ENCODE measurements around the gene UTP15.
A peak's percentile ranks its signal among the peaks of the same experiment; 100 is the strongest.

The UTP15 gene

DNA sequence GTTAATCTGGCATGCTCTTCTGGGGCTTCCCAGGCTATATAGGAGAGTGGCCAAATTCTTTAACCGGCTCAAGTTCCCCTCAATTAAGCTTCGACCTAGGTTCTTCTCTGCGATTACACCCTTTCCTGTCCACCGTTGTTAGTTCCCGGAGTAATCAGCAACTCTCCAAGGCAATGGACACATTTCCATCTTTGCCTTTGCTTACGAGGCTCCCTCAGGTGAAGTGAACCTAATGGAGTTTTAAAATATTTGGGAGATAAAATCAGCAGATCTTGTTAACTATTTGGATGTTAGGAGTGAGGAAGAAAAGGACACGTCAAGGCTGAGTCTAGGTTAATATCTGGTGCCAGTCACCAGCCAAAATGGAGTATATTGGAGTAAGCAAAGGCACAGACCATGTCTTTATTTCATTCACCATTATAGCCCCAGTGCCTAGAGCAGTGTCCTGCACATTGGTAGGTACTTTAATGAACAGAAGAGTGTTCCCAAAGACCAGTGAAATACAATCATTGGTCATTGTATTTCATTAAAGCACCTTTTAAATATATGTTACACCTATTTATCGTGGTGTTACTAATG lies 515 bp downstream of the UTP15 start:
- no peak for DNase-seq (ENCODE audit: low read depth in 2 of 2)

DNA sequence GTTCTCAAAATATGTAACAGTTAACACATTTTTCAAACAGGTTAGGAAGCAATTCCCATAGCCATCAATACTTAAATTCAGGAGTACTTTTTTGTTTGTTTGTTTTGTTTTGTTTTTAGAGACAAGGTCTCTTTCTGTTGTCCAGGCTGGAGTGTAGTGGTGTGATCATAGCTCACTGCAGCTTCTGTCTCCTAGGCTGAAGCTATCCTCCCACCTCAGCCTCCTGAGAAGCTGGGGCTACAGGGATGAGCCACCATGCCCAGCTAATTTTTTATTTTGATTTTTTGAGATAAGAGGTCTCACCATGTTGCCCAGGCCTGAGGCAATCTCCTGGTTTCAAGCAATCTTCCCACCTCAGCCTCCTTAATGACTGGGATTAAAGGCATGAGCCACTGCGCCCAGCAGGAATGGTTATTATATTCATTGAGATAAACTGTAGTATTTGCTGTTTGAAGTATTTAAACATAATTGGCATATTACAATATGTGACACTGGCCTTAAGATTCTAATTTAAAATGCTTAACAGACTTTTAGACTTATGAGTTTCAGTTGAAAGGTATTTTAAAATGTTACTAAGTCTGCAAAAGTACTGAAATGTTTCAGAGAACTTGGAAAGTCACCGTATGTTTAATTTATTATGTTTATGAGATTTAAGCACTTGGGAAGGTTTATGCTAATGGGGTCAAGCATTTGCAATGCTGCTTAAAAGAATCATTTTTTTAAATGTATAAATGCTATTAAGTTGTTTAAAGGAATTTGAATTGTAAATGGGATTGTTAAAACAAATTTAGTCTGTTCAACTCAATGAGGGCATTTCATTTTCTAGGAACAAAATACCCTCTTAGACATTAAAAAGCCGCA lies 17.0 kb downstream of the UTP15 start:
- DNase-seq (ENCODE audit: low read depth in 2 of 2) = no peak

DNA sequence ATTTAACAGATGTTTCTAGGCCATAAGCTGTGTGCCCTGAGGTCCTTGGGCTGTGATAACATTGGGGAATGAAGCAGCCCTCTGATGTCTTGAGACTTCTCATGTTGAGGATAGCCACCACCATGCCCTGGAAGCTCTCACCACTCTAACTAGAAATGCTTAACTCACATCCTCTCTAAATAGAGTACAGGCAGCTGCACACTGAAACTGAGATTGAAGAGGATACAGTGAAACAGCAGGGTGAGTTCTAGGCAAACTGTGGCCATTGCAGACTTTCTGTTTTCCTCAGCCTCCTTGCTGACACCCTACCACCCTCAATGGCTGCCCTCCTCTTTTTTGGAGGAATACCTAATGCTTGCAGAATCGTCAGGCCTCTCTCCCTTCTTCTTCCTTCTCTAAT lies 22.4 kb downstream of the UTP15 start:
- DNase-seq (ENCODE audit: low read depth in 2 of 2) = no peak

DNA sequence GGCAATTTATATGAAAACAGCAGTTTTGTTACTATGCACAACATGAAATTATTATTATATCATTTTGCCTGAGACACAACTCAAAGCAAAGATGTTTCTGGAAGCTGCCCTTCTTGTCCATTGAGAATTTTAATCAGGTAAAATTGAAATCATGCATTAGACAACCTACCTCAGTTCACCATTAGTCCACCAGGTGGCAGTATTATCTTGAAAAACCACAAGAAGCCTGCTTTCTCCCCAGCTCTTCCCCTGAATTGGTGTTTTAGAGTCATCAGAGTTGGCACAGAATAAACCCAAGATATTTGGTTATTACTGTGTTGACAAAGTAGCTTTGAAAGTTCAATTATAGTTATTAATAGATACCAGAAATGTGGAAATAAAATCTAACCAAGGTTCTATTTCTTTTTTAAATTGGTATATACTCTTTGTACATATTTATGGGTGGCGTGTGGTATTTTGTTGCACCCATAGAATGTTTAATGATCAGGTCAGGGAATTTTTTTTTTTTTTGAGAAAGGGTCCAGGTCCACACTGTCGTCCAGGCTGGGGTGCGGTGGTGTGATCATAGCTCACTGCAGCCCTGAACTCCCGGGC lies 25.7 kb downstream of the UTP15 start:
- peak in 1 of 2 experiments; percentile 3 for DNase-seq (ENCODE audit: low read depth in 2 of 2)

DNA sequence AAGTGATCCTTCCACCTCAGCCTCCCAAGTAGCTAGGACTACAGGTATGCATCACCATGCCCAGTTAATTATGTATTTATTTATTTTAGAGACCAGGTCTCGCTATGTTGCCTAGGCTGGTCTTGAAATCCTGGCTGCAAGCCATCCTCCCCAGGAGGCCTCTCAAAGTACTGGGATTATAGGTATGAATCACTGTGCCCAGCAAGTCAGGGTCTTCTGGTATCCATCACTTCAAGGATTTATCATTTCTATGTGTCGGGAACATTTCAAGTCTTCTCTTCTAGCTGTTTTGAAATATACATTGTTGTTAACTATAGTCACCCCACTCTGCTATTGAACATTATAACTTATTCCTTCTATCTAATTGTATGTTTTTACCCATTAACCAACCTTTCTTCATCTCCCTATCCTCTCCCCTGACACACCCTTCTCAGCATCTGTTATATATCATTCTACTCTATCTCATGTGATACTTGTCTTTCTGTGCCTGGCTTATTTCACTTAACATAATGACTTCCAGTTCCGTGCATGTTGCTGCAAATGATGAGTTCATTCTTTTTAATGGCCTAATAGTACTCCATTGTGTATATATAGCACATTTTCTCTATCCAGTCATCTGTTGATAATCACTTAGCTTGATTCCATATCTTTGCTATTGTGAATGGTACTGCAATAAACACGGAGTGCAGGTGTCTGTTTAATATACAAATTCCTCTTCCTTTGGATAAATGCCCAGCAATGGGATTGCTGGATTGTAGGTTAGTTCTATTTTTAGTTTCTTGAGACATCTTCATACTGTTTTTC lies 26.4 kb downstream of the UTP15 start:
- no peak for DNase-seq (ENCODE audit: low read depth in 2 of 2)

DNA sequence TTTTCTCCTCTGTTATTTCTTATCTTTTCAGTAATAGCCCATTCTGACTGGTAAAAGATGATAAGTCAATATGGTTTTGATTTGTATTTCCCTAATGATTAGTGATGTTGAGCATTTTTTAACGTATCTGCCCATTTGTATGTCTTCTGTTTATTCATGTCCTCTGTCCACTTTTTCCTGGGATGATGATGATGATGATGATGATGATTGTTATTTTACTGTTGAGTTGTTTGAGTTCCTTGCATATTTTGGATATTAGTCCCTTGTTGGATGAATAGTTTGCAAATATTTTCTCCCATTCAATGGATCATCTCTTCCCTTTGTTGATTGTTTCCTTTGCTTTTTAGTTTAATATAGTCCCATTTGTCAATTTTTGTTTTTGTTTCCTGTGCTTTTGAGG lies 27.0 kb downstream of the UTP15 start:
- DNase-seq (ENCODE audit: low read depth in 2 of 2) = no peak

DNA sequence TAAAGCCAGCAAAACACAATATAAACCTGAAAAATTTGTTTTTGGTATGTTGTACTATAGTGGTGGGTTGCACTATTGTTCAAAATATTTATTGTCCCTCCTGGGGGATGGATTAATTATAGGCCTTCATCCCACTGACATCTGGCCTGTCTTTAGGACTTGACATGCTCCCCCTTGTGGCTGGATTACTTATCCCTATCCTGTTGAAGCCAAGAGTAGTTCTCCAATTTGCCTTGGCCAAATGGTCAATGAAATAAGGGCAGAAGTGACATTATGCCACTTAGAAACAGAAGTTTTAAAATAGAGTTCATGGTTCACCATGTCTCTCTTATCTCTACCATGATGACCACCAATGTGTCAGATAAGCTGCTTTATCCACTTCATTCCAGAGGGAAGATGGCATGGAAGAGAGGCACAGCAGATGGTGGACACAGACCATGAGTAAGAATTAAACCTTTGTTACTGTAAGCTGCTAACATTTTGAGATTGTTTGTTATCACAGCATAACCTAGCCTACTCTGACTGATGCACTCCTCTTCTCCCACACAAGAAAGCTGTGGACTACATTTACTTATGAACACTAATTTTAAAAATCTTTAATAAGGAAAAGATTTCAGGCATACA lies 31.3 kb downstream of the UTP15 start:
- DNase-seq (ENCODE audit: low read depth in 2 of 2) = no peak

DNA sequence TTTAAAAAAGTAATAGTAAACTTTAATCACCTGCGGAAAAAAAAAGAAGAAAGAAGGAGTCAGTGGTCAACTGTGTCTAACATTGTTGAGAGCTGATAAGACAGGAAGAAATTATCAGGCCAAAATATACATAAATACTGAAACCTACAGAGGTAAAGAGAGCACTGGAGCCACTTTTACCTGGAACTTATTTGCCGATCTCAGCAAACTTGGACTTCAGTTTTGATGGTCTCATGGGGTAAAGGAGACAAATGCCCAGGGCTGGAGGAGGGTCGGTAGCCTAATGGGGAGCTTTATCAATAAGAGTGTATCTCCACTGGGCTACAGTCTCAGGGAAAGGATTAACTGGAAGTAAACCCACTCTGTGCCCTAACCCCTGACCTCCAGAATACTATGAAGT lies 33.8 kb downstream of the UTP15 start:
- DNase-seq (ENCODE audit: low read depth in 2 of 2) = no peak

DNA sequence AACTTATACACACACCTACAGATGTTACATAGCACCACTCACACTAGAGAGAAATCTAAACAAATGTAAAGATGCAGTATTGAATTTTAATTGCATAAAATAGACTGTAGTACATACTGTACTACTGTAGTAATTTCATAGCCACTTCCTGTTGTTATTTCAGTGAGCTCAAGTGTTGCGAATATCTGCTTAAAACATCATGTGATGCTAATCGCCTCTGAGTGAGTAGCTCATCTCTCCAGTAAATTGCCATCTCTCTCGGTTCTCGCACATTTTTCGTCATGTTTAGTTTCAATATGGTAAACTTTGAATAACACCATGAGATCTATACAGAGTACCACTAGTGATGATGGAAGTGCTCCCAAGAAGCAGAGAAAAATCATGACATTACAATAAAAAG lies 38.5 kb downstream of the UTP15 start:
- DNase-seq (ENCODE audit: low read depth in 2 of 2) = no peak

DNA sequence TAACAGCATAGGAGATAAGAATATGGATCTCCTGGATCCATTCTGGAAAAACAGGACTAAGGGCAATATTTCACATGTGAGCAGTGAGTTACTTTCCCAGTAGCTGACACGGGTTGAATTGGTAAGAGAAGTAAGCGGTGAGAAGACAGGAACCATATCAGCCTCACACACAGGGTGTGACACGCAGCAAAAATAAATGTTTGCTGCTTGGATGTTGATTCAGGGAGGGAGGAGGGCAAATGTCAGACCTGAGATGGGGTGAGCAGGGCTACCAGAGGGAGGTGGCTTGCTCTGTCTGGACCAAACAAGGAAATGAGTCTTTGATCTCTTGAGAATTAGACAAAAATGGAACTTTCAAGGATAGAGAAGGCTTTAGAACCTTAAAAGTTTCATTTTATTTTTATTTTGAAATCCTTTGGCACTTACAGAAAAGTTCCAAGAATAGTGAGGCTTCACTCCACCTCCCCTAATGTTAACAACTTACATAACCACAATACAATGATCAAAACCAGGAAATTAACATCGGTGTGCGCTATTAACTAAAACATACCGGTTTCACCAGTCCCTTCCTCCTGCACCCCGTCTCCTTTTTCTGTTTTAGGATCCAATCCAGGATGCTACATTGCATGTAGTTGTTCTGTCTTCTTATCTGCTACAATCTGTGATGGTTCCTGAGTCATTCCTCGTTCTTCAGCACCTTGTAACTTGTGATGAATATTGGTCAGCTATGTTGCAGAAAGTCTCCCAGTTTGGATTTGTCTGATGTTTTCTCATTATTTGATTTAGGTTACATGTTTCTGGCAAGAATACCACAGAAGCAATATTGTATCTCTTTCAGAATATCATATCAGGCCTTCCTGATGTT lies 39.9 kb downstream of the UTP15 start:
- no peak for DNase-seq (ENCODE audit: low read depth in 2 of 2)

DNA sequence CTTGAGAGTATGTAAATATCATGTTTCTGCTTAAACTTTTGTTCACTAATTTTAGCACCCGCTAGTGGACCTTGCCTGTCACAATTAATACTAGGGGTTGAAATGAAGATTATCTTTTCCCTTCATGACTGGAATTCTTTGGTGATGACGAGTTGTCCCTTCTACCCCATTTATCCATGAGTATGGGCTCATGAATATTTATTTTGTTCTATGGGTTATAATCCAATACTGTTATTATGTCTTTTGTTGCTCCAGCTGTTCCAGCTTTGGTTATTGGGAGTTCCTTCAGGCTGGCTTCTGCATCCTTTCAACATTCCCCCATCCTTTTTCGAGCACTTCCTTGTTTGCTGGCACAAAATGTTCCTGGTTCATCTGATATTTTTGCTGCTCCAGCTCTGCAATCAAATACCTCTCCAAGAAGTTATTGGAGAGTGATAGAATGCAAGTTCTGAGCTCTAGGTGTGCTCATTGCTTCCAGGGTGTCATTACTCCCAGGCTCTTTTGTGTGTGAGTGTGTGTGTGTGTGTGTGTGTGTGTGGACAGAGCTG lies 40.7 kb downstream of the UTP15 start:
- DNase-seq (ENCODE audit: low read depth in 2 of 2) = no peak

DNA sequence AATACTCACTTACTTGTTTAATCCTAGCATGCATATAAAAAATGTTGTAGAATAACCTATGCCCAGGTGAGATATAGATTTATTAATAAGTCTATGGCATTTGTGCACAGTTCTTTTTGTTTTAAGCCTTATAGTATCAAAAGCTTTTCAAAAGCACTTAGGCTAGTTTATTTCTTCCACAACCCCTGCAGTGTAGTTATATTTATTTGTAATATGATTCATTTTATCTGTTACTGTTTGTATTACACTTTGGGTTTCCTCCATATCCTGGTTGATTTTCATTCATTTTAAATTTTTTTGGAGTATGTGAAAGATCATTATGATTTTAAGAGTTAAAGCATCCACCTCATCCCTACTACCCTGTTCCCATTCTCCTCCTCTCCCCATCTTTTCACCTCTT lies 41.7 kb downstream of the UTP15 start:
- DNase-seq (ENCODE audit: low read depth in 2 of 2) = no peak

DNA sequence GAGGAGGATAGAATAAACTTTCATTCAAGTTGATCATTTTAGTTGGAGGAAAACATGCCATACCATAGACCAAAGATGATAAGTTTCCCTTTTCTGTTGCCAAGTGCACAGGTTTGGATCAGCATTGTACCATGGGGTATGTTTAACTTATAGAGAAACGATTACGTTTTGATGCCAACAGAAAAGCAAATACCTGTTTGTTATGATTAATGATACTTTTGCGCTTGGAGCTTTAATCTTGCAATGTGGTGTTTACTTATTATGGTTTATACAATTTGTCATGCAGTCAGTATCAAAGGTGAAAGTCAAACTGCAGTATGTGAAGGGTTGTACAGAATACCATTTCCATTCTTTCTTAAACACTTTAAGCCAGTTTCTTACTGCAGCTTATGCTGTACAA lies 47.3 kb downstream of the UTP15 start:
- DNase-seq (ENCODE audit: low read depth in 2 of 2) = no peak

DNA sequence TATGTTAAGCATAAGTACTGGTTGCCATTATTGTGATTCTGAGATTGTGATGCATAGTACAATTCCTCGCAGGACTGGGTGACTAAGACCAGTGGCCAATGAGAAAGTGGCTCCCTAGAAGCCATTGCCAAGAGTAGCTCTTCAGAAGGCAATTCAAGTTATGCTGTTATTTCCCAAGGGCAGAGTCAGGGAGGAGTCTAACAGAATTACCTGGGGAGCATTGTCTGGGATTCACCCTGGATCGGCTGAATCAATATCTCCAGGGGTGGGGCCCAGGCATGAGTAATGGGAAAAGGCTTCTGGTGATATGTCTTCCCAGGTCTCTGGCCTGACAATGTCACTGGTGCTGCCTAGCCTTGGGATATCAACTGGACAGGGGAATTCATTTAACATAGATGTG lies 49.5 kb downstream of the UTP15 start:
- no peak for DNase-seq (ENCODE audit: low read depth in 2 of 2)

DNA sequence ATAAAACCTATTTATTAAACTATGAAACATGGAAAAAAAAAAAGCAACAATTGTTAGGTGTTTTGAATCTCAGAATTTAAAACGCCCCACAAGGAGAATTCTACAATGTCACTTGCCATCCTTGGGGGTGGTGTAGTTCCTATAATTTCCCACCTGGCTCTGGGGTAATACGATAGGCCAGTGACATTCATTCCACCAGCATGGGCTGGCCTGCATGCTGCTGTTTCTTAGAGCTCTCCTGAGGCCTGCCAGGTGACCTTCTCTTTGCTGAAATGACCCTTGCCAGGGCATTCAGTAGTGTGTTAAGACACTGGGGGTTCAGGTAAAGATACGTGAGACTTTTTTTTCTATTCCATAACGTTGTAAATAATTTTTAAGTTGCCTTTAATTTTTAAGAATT lies 50.4 kb downstream of the UTP15 start:
- no peak for DNase-seq (ENCODE audit: low read depth in 2 of 2)

DNA sequence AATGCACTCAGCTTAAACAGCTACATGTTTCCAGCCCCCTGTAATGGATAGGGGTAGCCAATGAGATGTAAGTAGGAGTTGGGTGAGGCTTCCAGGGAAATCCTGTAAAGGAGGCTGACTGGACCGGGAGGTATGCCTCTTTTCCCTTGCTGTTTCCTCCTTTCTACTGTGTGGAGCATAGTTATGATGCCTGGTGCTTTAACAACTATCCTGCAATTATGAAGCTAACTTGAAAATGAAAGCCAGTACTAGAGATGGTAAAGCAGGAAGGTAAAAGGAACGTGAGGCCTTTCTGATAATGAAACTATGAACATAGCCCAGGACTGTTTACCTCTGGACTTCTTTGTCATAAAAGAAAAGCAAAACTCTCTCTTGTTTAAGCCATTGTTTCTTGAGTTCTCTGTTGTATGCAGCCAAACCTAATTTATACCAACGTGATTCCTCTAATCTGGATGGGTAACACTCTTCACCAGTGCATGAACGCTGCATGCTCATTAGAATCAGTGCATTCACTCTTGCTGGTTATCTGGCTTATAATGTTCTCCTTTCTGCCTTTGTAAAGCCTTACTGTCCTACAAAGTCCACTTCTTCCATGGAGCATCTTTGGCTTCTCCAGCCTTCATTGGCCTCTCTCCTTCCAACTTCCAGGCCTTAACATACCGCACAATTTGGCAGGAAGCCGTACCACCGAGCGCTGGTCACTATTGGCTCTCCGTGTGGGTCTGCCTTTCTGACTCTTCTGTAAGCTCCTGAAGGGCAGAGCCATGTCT lies 52.2 kb downstream of the UTP15 start:
- DNase-seq (ENCODE audit: low read depth in 2 of 2) = no peak

DNA sequence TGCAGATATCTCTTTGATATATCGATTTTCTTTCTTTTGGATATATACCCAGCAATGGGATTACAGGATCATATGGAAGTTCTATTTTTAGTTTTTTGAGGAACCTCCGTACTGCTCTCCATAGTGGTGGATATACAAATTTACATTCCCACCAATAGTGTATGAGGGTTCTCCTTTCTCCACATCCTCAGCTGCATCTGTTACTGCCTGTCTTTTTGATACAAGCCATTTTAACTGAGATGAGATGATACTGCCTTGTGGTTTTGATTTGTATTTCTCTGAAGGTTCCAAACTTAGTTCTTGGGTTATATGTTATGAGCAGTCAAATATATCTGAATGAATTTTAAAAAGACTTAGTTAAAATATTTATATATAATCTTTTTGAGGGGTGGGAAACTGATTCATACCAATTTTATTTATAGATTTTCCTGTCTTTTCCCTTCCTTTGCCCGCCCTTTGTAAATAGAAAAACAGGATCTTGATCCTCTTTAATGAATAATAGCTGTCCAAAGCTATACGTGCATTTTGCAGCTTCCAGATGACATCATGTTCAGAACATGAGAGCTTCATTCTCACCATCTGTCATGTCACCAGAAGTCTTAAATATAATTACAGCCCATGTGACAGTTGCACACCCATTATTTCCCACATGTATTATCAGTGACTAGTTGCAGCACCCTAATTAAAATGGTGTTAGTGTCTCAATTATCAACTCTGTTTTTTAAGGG lies 54.2 kb downstream of the UTP15 start:
- DNase-seq (ENCODE audit: low read depth in 2 of 2) = no peak

DNA sequence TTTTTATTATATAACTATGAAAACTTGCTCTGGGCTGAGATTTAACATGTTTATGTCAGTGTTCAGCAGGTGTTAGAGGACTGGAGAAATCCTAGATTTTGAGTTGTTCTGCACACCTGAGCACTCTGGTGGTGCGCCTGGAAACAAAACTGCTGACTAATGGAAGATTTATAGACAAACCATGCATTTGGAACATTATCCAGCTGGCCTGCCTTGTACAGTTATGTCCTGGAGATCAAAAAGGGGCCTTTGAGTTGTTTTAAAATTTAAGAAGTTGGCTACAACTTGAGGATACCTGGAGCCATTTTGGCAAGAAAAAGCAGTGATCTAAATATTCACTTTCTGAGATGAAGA lies 54.8 kb downstream of the UTP15 start:
- no peak for DNase-seq (ENCODE audit: low read depth in 2 of 2)

DNA sequence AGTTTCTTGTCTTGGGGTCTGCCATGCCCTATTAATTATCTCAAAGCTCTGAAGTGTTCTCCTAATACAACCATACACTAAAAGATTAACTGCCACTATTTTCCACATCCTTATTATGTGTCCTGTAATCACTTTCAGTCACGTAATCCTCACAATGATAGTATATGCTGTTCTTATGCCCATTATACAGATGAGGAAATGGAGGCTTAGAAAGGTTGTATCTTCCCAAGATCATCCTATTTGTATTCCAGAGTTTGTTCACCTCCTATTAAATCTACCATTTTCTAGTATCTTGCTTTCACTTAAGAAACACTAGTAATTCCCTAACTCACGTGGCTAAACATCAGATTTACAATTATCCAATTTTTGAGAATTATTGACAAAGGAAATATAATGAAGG lies 57.5 kb downstream of the UTP15 start:
- no peak for DNase-seq (ENCODE audit: low read depth in 2 of 2)
